Liver (tissue), 9 donors: ENCODE data around the gene XRCC6. TPM values are rescaled to one million over a fixed set of nuclear protein-coding genes. Genes with fewer than 3 reads are reported as not detected.

Experiments used
- DNase-seq: peaks from one replicate; pipeline ENCODE4 v3.0.0-alpha.2; 2017; ENCODE audit warnings: low spot score
- H3K27ac ChIP-seq, 2 donors: one replicate each; pipeline ENCODE4 v1.7.0; 2013; ENCODE audit warnings: inconsistent platforms in 2 of 2, low read length in 2 of 2, control low read depth in 1 of 2, low read depth in 1 of 2, mild to moderate bottlenecking in 1 of 2
- H3K27me3 ChIP-seq, 4 donors: one replicate each; pipeline versions ENCODE4 v1.6.1 to v1.7.0; 2013; ENCODE audit warnings: low read length in 3 of 4, inconsistent platforms in 1 of 4, mild to moderate bottlenecking in 1 of 4, moderate library complexity in 1 of 4; ENCODE audit not compliant: control insufficient read depth in 4 of 4, insufficient read depth in 4 of 4
- H3K36me3 ChIP-seq, 4 donors: one replicate each; pipeline versions ENCODE4 v1.6.1 to v1.7.0; 2013; ENCODE audit warnings: low read length in 3 of 4, mild to moderate bottlenecking in 3 of 4, low read depth in 1 of 4, moderate library complexity in 1 of 4; ENCODE audit not compliant: control insufficient read depth in 4 of 4, insufficient read depth in 3 of 4
- H3K4me1 ChIP-seq, 4 donors: one replicate each; pipeline versions ENCODE4 v1.6.1 to v1.7.0; 2013; ENCODE audit warnings: low read length in 3 of 4, mild to moderate bottlenecking in 3 of 4, moderate library complexity in 1 of 4; ENCODE audit not compliant: control insufficient read depth in 4 of 4, insufficient read depth in 4 of 4
- H3K4me3 ChIP-seq, 3 donors: one replicate each; pipeline versions ENCODE4 v1.6.1 to v1.7.0; 2013; ENCODE audit warnings: low read length in 3 of 3, control low read depth in 1 of 3, low read depth in 1 of 3, mild to moderate bottlenecking in 1 of 3
- H3K9ac ChIP-seq, 2 donors: one replicate each; pipeline ENCODE4 v1.7.0; 2013; ENCODE audit warnings: low read length in 2 of 2, mild to moderate bottlenecking in 2 of 2, moderate library complexity in 2 of 2, control low read depth in 1 of 2, low read depth in 1 of 2
- H3K9me3 ChIP-seq, 4 donors: one replicate each; pipeline versions ENCODE4 v1.6.1 to v1.7.0; 2013; ENCODE audit warnings: low read length in 3 of 4; ENCODE audit not compliant: control insufficient read depth in 4 of 4
- ATF3 ChIP-seq: IDR thresholded peaks from 2 replicates; pipeline ENCODE4 v1.6.1; 2016; ENCODE audit warnings: antibody characterized with exemption
- EGR1 ChIP-seq, 2 donors: IDR thresholded peaks; 2 replicates each; pipeline ENCODE4 v1.6.1; 2016 to 2018; ENCODE audit warnings: antibody characterized with exemption in 2 of 2, low read depth in 2 of 2
- FOXA1 ChIP-seq: IDR thresholded peaks from 2 replicates; pipeline ENCODE4 v1.6.1; 2016; ENCODE audit warnings: antibody characterized with exemption
- FOXA2 ChIP-seq: IDR thresholded peaks from 2 replicates; pipeline ENCODE4 v1.6.1; 2016; ENCODE audit warnings: antibody characterized with exemption
- GABPA ChIP-seq, 2 donors: IDR thresholded peaks in 1 of 2; conservative IDR thresholded peaks in 1 of 2; 2 replicates each; pipeline ENCODE4 v1.6.1; 2016; ENCODE audit warnings: antibody characterized with exemption in 2 of 2, mild to moderate bottlenecking in 1 of 2, moderate library complexity in 1 of 2
- HNF4A ChIP-seq, 2 donors: conservative IDR thresholded peaks; 2 replicates each; pipeline ENCODE4 v1.6.1; 2016; ENCODE audit warnings: antibody characterized with exemption in 2 of 2, mild to moderate bottlenecking in 2 of 2
- HNF4G ChIP-seq: IDR thresholded peaks from 2 replicates; pipeline ENCODE4 v1.6.1; 2016; ENCODE audit warnings: antibody characterized with exemption
- MAX ChIP-seq: IDR thresholded peaks from 2 replicates; pipeline ENCODE4 v1.6.1; 2016; ENCODE audit warnings: antibody characterized with exemption
- NR2F2 ChIP-seq: IDR thresholded peaks from 2 replicates; pipeline ENCODE4 v1.6.1; 2016; ENCODE audit warnings: antibody characterized with exemption
- RAD21 ChIP-seq, 2 donors: IDR thresholded peaks; 2 replicates each; pipeline ENCODE4 v1.6.1; 2016; ENCODE audit warnings: antibody characterized with exemption in 2 of 2, mild to moderate bottlenecking in 2 of 2
- REST ChIP-seq: IDR thresholded peaks from 2 replicates; pipeline ENCODE4 v1.6.1; 2016; ENCODE audit warnings: antibody characterized with exemption, mild to moderate bottlenecking
- RXRA ChIP-seq, 2 donors: IDR thresholded peaks; 2 replicates each; pipeline ENCODE4 v1.6.1; 2017 to 2018; ENCODE audit warnings: antibody characterized with exemption in 2 of 2, mild to moderate bottlenecking in 1 of 2
- SP1 ChIP-seq: IDR thresholded peaks from 2 replicates; pipeline ENCODE4 v1.6.1; 2018; ENCODE audit warnings: antibody characterized with exemption, mild to moderate bottlenecking
- TAF1 ChIP-seq: conservative IDR thresholded peaks from 2 replicates; pipeline ENCODE4 v1.6.1; 2016; ENCODE audit warnings: antibody characterized with exemption, mild to moderate bottlenecking
- YY1 ChIP-seq: IDR thresholded peaks from 2 replicates; pipeline ENCODE4 v1.6.1; 2016; ENCODE audit warnings: antibody characterized with exemption, mild to moderate bottlenecking
- WGBS: extraction: QIAGEN DNeasy Blood & Tissue Kit; methylation state at CpG from one replicate; pipeline ENCODE4 v1.1.7; 2013; 5-methylcytosine and 5-hydroxymethylcytosine counted together
- polyA plus RNA-seq, 2 donors: library from polyadenylated mRNA; stranded (reverse) in 1 of 2; unstranded in 1 of 2; fragments of 200-250 nt in 1 of 2; fragments of >200 nt in 1 of 2; fragmentation: Nextera tagmentation in 1 of 2; extraction: Ambion mirVana in 1 of 2; gene quantifications; one replicate each; pipeline versions ENCODE4 v1.2.1 to v1.2.3, GENCODE V29; 2013 to 2015
- total RNA-seq, 2 donors: library from RNA; depleted of rRNA; stranded (reverse); fragments of >200 nt; gene quantifications; one replicate each; pipeline ENCODE4 v1.2.3, GENCODE V29; 2014
- TF ChIP-seq, protein P1 (sequence below): IDR thresholded peaks from 2 replicates; pipeline ENCODE4 v1.6.1; 2016; ENCODE audit warnings: antibody characterized with exemption
- donor health status: healthy.
- donor health status: healthy.
- donor health status: healthy.
- donor health status: healthy.
- donor health status: healthy.

XRCC6 gene
- total and polyA plus RNA-seq, 4 donors: 81.8 to 148 (median 96.0) TPM

GRCh38 chr22:41582694-41583093 lies 38.4 kb upstream of the XRCC6 start:
- Histone ChIP-seq H3K36me3 (peaks cover 10 to 31% (median 26%) of the 10 kb centered on the region in 4 donors), H3K9ac (no peak overlapping the region), H3K27me3 (no peaks in the 10 kb centered on the region), H3K4me1 (peaks cover 0 to 4% (median 4%) of the 10 kb centered on the region in 4 donors), H3K4me3 (no peak overlapping the region), H3K9me3 (no peaks in the 10 kb centered on the region), H3K27ac (no peak overlapping the region)
- TF ChIP-seq TAF1 (no peak), RAD21 (IDR thresholded peaks at IDR 0.05) (no peak), NR2F2 (no peak), YY1 (no peak), SP1 (no peak), FOXA1 (no peak), EGR1 (IDR thresholded peaks at IDR 0.05; ENCODE audit: low read depth in 2 of 2) (no peak), RXRA (IDR thresholded peaks at IDR 0.05) (no peak), GABPA (IDR thresholded peaks at IDR 0.05 in 1 of 2, conservative IDR thresholded peaks at IDR 0.05 in 1 of 2) (no peak)
- TF ChIP-seq, protein P1, sequence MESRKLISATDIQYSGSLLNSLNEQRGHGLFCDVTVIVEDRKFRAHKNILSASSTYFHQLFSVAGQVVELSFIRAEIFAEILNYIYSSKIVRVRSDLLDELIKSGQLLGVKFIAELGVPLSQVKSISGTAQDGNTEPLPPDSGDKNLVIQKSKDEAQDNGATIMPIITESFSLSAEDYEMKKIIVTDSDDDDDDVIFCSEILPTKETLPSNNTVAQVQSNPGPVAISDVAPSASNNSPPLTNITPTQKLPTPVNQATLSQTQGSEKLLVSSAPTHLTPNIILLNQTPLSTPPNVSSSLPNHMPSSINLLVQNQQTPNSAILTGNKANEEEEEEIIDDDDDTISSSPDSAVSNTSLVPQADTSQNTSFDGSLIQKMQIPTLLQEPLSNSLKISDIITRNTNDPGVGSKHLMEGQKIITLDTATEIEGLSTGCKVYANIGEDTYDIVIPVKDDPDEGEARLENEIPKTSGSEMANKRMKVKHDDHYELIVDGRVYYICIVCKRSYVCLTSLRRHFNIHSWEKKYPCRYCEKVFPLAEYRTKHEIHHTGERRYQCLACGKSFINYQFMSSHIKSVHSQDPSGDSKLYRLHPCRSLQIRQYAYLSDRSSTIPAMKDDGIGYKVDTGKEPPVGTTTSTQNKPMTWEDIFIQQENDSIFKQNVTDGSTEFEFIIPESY: no peak
- no peak for DNase-seq
- 88% methylated on average over 8 of the region's 8 CpGs for WGBS

- Histone ChIP-seq H3K9ac (no peak overlapping the region), H3K27me3 (no peaks in the 10 kb centered on the region), H3K9me3 (no peaks in the 10 kb centered on the region), H3K36me3 (peaks cover 4 to 26% (median 16%) of the 10 kb centered on the region in 4 donors), H3K27ac (no peak overlapping the region), H3K4me3 (no peak overlapping the region), H3K4me1 (peaks cover 8 to 24% (median 17%) of the 10 kb centered on the region in 4 donors)
- DNase-seq: no peak
- TF ChIP-seq, protein P1: no peak
- no peak for TF ChIP-seq TAF1
- TF ChIP-seq MAX: no peak
- TF ChIP-seq HNF4A (conservative IDR thresholded peaks at IDR 0.05): no peak
- no peak for TF ChIP-seq FOXA2
- no peak for TF ChIP-seq RAD21 (IDR thresholded peaks at IDR 0.05)
- no peak for TF ChIP-seq GABPA (IDR thresholded peaks at IDR 0.05 in 1 of 2, conservative IDR thresholded peaks at IDR 0.05 in 1 of 2)
- TF ChIP-seq YY1: no peak
- no peak for TF ChIP-seq FOXA1
- no peak for TF ChIP-seq HNF4G
- no peak for TF ChIP-seq REST
- TF ChIP-seq ATF3: no peak
- WGBS: 98% methylated on average over 6 of the region's 6 CpGs
Measured at GRCh38 chr22:41584881-41585280, 36.2 kb upstream of the XRCC6 start.
